Nephron (organoid): Measurements from ENCODE around the gene ATF3.
A peak's percentile ranks its signal among the peaks of the same experiment; 100 is the strongest.

ENCODE experiments used
- H3K27ac Mint-ChIP-seq, 3 experiments: 2 replicates each; pipeline ENCODE4 v1.8.0; 2020; ENCODE audit warnings: mixed read lengths in 3 of 3, mild to moderate bottlenecking in 2 of 3, moderate library complexity in 1 of 3
- H3K27me3 Mint-ChIP-seq: 2 replicates; pipeline ENCODE4 v1.8.0; 2021; ENCODE audit warnings: low read depth, mild to moderate bottlenecking, moderate library complexity, mixed read lengths
- H3K36me3 Mint-ChIP-seq: 2 replicates; pipeline ENCODE4 v1.8.0; 2020; ENCODE audit warnings: low read depth, mixed read lengths
- H3K4me1 Mint-ChIP-seq: 2 replicates; pipeline ENCODE4 v1.8.0; 2020; ENCODE audit warnings: mixed read lengths
- H3K4me3 Mint-ChIP-seq, 3 experiments: 2 replicates each; pipeline ENCODE4 v1.8.0; 2020; ENCODE audit warnings: mild to moderate bottlenecking in 3 of 3, mixed read lengths in 3 of 3, moderate library complexity in 2 of 3
- H3K9me3 Mint-ChIP-seq: 2 replicates; pipeline ENCODE4 v1.8.0; 2020; ENCODE audit warnings: mixed read lengths
- CTCF ChIP-seq, 3 experiments: fragments of 200-600 bp; sonication (generic); IDR thresholded peaks; one replicate each; pipeline ENCODE4 v1.5.0; 2021; ENCODE audit warnings: antibody characterized with exemption in 3 of 3; ENCODE audit not compliant: unreplicated experiment in 3 of 3

ATF3 gene

GRCh38 chr1:212609701-212610574, 1.4 kb downstream of the ATF3 start:
- TF ChIP-seq CTCF (IDR thresholded peaks at IDR 0.05; ENCODE audit: unreplicated experiment in 3 of 3): no peak
- peaks cover 44% of the 10 kb centered on the region for H3K4me1 Mint-ChIP-seq
- no peaks in the 10 kb centered on the region for H3K36me3 Mint-ChIP-seq
- H3K27me3 Mint-ChIP-seq: peaks cover 60% of the 10 kb centered on the region
- H3K27ac Mint-ChIP-seq: peak overlapping the region in 1 of 3 experiments; percentile 17
- no peaks in the 10 kb centered on the region for H3K9me3 Mint-ChIP-seq
- H3K4me3 Mint-ChIP-seq: peak overlapping the region; percentile 80 to 94 (median 93)

DNA sequence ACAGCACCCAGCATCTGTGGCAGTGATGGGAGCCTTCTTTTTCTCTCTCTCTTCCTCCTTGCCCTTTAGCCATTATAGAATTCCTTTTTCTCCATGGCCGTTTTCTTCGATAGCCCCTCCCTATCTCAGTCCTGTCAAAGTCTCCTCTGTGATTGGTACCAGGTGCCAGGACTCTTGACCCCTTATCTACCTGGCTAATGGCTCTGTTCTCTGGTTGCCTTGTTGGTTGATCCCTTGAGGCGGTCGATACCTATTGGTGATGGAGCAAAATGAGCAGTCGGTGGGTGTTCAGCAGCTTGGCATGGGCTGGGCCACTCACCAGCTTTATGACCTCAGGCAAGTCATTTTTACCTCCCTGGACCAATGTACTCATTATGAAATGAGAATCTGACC, 2.0 kb downstream of the ATF3 start:
- H3K27ac Mint-ChIP-seq: no peak overlapping the region
- TF ChIP-seq CTCF (IDR thresholded peaks at IDR 0.05; ENCODE audit: unreplicated experiment in 3 of 3): no peak
- peaks cover 39% of the 10 kb centered on the region for H3K4me1 Mint-ChIP-seq
- H3K27me3 Mint-ChIP-seq: peaks cover 54% of the 10 kb centered on the region
- H3K4me3 Mint-ChIP-seq: peak overlapping the region; percentile 80 to 94 (median 93)
- no peaks in the 10 kb centered on the region for H3K9me3 Mint-ChIP-seq
- no peaks in the 10 kb centered on the region for H3K36me3 Mint-ChIP-seq

DNA sequence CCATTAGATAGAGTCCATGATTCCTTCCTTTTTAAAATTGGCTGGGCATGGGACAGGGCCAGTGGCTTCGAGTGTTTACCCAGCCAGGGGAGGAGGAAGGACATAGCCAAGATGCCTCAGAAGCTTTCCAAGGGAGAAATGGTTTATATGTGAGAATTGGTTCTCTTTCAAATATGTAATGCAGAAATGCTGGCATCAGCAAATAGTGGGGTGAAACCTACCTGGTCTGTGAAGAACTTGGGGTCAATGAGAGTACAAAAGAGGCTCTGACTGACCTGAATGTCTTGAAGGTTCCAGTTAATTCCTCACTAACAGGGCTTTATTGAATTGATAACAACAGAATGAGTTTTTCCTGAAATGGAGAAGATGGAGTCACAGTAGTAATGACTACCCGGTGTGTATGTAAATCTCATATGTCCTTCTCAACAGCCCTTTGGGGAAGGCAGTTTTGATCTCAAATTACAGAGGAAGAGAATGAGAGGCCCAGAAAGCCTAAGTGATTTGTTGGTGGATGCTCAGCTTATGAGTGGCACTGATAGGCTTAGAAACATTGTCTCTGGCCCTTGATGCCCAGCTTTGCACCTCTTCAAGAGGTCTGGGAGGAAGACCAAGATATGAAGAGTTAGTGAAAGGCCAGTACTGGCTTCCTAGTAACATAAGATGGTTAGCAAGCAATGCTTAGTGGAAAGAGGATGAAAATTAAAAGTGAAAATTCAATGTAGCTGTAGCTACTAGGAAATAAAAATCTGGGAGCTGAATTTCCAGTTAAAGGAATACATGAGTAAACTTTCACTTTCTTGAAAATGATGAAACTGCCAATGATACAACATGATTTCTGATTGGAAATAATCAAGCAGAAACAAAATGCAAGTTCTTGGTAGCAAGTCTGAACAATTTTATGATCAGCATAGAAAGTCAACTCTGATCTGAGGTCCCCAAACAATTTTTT, 2.7 kb downstream of the ATF3 start:
- Mint-ChIP-seq H3K27ac (no peak overlapping the region), H3K36me3 (no peaks in the 10 kb centered on the region), H3K4me3 (peak overlapping the region; percentile 80 to 94 (median 93)), H3K4me1 (peaks cover 32% of the 10 kb centered on the region), H3K9me3 (no peaks in the 10 kb centered on the region), H3K27me3 (peaks cover 47% of the 10 kb centered on the region)
- TF ChIP-seq CTCF (IDR thresholded peaks at IDR 0.05; ENCODE audit: unreplicated experiment in 3 of 3): no peak

DNA sequence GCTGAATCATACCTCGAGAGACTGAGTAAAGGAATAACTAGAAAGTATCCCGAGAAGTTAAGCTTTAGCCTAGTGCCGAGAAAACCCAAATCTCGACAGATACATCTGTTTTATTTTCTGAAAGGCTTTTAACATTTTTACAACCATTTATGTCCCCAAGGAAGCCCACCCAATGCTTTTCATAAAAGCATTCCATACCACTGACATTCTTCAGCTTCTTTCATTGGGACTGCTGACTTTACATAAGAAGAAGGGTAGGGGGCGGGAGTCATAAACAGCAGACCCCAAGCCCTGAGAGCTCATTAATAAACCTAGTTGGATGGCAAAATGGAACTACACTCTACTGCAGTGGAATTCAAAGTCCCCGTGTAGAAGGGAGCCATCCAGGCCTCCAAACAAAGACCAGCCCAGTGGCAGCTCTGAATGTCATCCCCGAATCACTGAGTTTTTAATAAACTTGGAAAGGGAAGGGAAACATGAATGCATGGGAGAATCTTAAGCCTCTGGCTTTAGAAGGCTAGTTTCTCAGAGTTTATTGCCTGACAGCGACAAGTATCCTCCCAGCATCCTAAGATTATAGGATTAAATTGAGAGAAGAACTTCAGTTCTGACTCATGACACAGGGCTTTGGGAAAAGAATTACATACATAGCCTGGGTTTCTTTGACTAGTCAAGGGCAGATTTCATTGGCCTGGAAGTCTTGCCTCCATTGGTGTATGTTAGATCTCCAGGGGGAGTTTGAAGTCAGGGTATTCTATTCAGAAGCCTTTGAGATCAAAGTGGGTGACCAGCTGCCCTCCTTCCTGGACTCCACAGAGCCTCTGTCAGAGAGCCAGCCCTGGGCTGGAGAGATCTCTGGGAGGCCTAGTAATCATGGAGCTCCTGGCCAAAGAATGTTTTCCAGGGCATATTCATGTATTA, 3.7 kb downstream of the ATF3 start:
- peaks cover 36% of the 10 kb centered on the region for H3K27me3 Mint-ChIP-seq
- TF ChIP-seq CTCF (IDR thresholded peaks at IDR 0.05; ENCODE audit: unreplicated experiment in 3 of 3): no peak
- no peak overlapping the region for H3K27ac Mint-ChIP-seq
- no peaks in the 10 kb centered on the region for H3K36me3 Mint-ChIP-seq
- H3K9me3 Mint-ChIP-seq: no peaks in the 10 kb centered on the region
- H3K4me1 Mint-ChIP-seq: peaks cover 25% of the 10 kb centered on the region
- H3K4me3 Mint-ChIP-seq: peak overlapping the region in 1 of 3 experiments; percentile 15
